Endodermal cell (in vitro differentiated cells): Measurements from ENCODE around the gene FCRLA. TPM values are rescaled to one million over a fixed set of nuclear protein-coding genes. Genes with fewer than 3 reads are reported as not detected.
"Not testable (repeated sequence)": the region's sequence is repeated elsewhere in the genome, so short reads cannot be mapped to it uniquely, and the experiment has no call there.

ENCODE experiments used
- DNase-seq: peaks from one replicate; pipeline ENCODE4 v3.0.0-alpha.2; 2017
- H3K27ac ChIP-seq: 2 replicates; pipeline ENCODE4 v1.5.1; 2013; ENCODE audit warnings: mild to moderate bottlenecking, low read depth, low read length, moderate library complexity
- H3K27me3 ChIP-seq: 2 replicates; pipeline ENCODE4 v1.6.1; 2013; ENCODE audit warnings: mild to moderate bottlenecking, low read length, moderate library complexity; ENCODE audit not compliant: insufficient read depth, control insufficient read depth, poor library complexity, severe bottlenecking
- H3K36me3 ChIP-seq: 2 replicates; pipeline ENCODE4 v1.7.0; 2013; ENCODE audit warnings: mild to moderate bottlenecking, low read length, moderate library complexity; ENCODE audit not compliant: control insufficient read depth, insufficient read depth
- H3K4me1 ChIP-seq: one replicate; pipeline ENCODE4 v1.7.0; 2013; ENCODE audit warnings: low read length; ENCODE audit not compliant: control insufficient read depth, insufficient read depth
- H3K4me3 ChIP-seq: 2 replicates; pipeline ENCODE4 v1.5.1; 2013; ENCODE audit warnings: mild to moderate bottlenecking, low read length, moderate library complexity
- H3K9ac ChIP-seq: 2 replicates; pipeline ENCODE4 v1.6.1; 2013; ENCODE audit warnings: mild to moderate bottlenecking, low read length, moderate library complexity; ENCODE audit not compliant: poor library complexity, severe bottlenecking; ENCODE audit errors: extremely low read depth
- H3K9me3 ChIP-seq: 2 replicates; pipeline ENCODE4 v1.6.1; 2013; ENCODE audit warnings: mild to moderate bottlenecking, low read length, moderate library complexity; ENCODE audit not compliant: control insufficient read depth
- H3K27ac Mint-ChIP-seq: 2 replicates; pipeline ENCODE4 v1.8.0; 2020; ENCODE audit warnings: mixed read lengths
- H3K27me3 Mint-ChIP-seq: 2 replicates; pipeline ENCODE4 v1.8.0; 2021; ENCODE audit warnings: mild to moderate bottlenecking, mixed read lengths; ENCODE audit not compliant: insufficient read depth
- H3K36me3 Mint-ChIP-seq: 2 replicates; pipeline ENCODE4 v1.8.0; 2020; ENCODE audit warnings: low read depth, mixed read lengths
- H3K4me1 Mint-ChIP-seq: 2 replicates; pipeline ENCODE4 v1.8.0; 2020; ENCODE audit warnings: mixed read lengths
- H3K4me3 Mint-ChIP-seq: 2 replicates; pipeline ENCODE4 v1.8.0; 2020; ENCODE audit warnings: mild to moderate bottlenecking, moderate library complexity, mixed read lengths
- H3K9me3 Mint-ChIP-seq: 2 replicates; pipeline ENCODE4 v1.8.0; 2020; ENCODE audit warnings: mild to moderate bottlenecking, mixed read lengths
- WGBS, 2 experiments: methylation state at CpG; one replicate each; pipeline versions ENCODE4 v1.1.5 to v1.1.7; 2013; ENCODE audit warnings: missing lambda C conversion rate in 2 of 2, mixed read lengths in 1 of 2; ENCODE audit not compliant: insufficient coverage in 1 of 2, insufficient read length in 1 of 2; 5-methylcytosine and 5-hydroxymethylcytosine counted together
- total RNA-seq, 2 donors: library from RNA; stranded (reverse); fragmentation: NEBNext Ultra II Directional in 1 of 2; extraction: Animal tissue kit (Norgen Biotek cat#: 25700) in 1 of 2; gene quantifications; 2 replicates in 1 of 2; 3 replicates in 1 of 2; pipeline ENCODE4 v1.2.1, GENCODE V29; 2021

FCRLA gene
- total RNA-seq, 2 donors from 2014 or later, result not detected

DNA sequence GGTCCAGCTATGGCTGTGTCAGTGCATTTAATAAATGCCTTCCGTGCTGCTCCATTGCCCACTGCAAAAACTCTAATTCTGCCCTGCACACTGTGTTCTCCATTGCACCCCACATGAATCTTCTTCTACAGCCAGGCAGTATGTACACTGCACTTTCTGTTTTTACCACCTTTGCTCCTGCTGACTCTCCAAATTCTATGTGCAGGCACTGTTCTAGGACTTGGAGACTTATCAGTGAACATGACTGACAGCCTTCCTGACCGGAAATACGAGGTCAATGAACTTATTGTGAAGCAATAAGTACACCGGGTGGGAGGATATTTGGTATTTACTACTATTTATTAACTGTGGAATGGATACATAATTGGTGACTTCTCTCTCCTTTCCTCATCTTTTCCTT is 42.3 kb upstream of the FCRLA start:
- H3K4me3 Mint-ChIP-seq, H3K36me3 ChIP-seq, H3K9me3 Mint-ChIP-seq, H3K27me3 ChIP-seq, H3K27me3 Mint-ChIP-seq, H3K27ac ChIP-seq, H3K4me3 ChIP-seq, H3K9me3 ChIP-seq, DNase-seq, H3K9ac ChIP-seq, H3K27ac Mint-ChIP-seq, H3K4me1 ChIP-seq, H3K4me1 Mint-ChIP-seq, H3K36me3 Mint-ChIP-seq: not testable (repeated sequence)
- WGBS, 2 experiments, result no CpG with 5 or more reads among the region's 4 CpGs

DNA sequence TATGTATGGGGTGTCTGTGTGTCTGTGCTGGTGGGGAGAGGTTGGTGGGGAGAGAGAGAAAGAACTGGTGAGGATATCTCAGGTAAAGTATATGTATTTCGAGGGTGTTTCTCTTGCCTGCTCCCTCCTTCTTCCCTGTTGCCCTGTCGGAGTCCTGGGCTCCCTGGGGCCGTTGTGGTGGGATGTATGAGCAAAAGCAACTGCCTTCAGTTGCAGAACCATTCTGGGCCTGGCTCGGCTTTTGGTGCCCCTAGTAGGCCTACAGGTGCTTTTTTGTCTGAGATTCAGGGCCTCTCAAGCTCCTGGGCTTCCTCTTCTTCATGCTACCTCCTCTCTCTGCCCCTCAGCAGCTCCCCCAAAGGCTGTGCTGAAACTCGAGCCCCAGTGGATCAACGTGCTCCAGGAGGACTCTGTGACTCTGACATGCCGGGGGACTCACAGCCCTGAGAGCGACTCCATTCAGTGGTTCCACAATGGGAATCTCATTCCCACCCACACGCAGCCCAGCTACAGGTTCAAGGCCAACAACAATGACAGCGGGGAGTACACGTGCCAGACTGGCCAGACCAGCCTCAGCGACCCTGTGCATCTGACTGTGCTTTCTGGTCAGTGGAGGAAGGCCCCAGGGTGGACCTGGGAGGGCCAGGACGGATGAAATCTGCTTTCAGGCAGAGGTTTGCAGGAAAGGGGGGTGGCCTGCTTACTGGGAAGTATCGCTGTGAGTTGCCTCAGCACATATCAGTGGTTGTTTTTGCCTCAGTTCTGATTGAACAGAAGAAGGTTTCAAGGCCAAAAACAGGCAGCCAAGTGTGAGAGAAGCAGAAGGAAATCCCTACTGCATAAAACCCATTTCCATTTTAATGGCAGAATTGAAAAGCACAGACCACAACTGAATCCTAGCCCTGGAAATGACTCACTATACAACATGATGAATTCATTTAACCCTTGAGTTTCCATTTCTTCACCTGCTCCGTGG is 35.7 kb upstream of the FCRLA start:
- H3K4me3 ChIP-seq, DNase-seq: not testable (repeated sequence)
- 70 to 73% methylated on average over 4 to 9 of the region's 15 CpGs for WGBS, 2 experiments

DNA sequence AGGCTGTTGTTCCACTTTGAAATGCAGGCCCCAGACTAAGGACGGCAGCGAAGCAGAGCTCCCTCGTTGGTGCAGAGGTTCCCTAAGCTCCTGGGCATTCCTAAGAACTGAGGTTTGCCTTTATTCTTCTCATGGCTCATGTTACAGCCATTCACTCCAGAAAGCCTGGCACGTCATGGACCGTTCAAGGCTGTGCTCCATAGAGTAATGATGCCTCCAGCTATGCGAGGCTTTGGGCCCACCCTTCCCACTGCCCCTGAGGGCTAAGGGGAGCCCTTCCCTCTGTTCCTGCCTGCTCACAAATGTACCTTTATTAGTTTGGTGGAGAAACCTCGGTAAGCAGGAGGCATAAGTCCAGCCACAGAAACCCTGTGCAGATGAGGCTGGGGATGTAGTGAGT is 33.6 kb upstream of the FCRLA start:
- H3K36me3 Mint-ChIP-seq, H3K4me1 ChIP-seq, H3K9me3 Mint-ChIP-seq, DNase-seq, H3K4me3 Mint-ChIP-seq, H3K4me1 Mint-ChIP-seq, H3K27ac ChIP-seq, H3K27me3 Mint-ChIP-seq, H3K9ac ChIP-seq, H3K4me3 ChIP-seq, H3K9me3 ChIP-seq, H3K27ac Mint-ChIP-seq, H3K36me3 ChIP-seq, H3K27me3 ChIP-seq: not testable (repeated sequence)
- 75% methylated on average over 7 of the region's 7 CpGs; no CpG with 5 or more reads in 1 of the 2 experiments for WGBS, 2 experiments

More for the DNA sequence above, 35.7 kb upstream of the FCRLA start:
- H3K4me3 Mint-ChIP-seq, H3K36me3 Mint-ChIP-seq, H3K9ac ChIP-seq, H3K4me1 ChIP-seq, H3K4me1 Mint-ChIP-seq, H3K9me3 Mint-ChIP-seq, H3K27me3 ChIP-seq, H3K9me3 ChIP-seq, H3K27ac Mint-ChIP-seq, H3K27ac ChIP-seq, H3K36me3 ChIP-seq, H3K27me3 Mint-ChIP-seq: not testable (repeated sequence)

DNA sequence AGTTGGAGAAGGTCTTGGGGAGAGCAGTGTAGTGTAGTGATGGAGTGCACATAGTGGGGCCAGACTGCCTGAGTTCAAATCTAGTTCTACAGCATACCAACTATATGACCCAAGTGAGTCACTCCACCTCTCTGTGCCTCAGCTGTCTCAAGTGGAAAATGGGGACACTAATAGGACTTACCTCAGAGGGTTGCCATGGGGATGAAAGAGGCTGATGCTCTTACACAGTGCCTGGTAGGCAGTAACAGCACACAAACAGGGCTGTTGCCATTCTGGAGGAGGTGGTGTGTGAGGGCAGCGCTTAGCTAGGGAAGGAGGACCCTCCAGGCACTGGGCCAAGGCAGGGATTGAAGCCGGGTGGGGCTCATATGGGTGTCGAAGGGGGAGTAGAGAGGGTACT is 32.6 kb upstream of the FCRLA start:
- WGBS, 2 experiments, result no CpG with 5 or more reads among the region's 3 CpGs
- H3K4me1 Mint-ChIP-seq, H3K27me3 ChIP-seq, H3K4me1 ChIP-seq, H3K9ac ChIP-seq, H3K36me3 Mint-ChIP-seq, DNase-seq, H3K27ac ChIP-seq, H3K27ac Mint-ChIP-seq, H3K9me3 ChIP-seq, H3K27me3 Mint-ChIP-seq, H3K4me3 Mint-ChIP-seq, H3K36me3 ChIP-seq, H3K4me3 ChIP-seq, H3K9me3 Mint-ChIP-seq: not testable (repeated sequence)

DNA sequence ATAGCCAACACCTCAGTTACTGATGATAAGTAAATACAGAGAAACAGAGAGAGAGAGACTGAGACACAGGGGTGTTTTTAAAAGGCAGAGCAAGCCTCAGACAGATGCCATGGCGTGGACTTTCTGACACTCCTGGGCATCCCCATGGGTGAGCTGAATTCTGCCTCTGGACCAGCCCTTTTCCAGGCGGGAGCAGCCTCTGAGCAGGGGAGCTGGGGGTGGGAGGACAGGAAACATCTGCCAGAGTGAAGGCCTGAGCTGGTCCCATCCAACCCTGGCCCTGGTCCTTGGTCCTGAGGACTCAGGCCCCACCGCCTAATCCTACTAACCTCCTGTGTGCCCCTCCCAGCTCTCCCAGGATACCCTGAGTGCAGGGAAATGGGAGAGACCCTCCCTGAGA is 32.1 kb upstream of the FCRLA start:
- not testable (repeated sequence) for H3K36me3 Mint-ChIP-seq, H3K27ac ChIP-seq, H3K4me1 Mint-ChIP-seq, H3K9ac ChIP-seq, H3K27me3 ChIP-seq, H3K27ac Mint-ChIP-seq, DNase-seq, H3K9me3 Mint-ChIP-seq, H3K27me3 Mint-ChIP-seq, H3K36me3 ChIP-seq, H3K4me3 ChIP-seq, H3K9me3 ChIP-seq, H3K4me3 Mint-ChIP-seq, H3K4me1 ChIP-seq
- 75 to 83% methylated on average over 1 to 3 of the region's 3 CpGs for WGBS, 2 experiments
